DOHH2 (cell line): ENCODE data around the gene IBA57.

Experiments used
- EZH2phosphoT487 ChIP-seq: fragments of 200-600 bp; sonication (generic); IDR thresholded peaks from 2 replicates; pipeline ENCODE4 v1.6.1; 2017; ENCODE audit warnings: borderline replicate concordance, mild to moderate bottlenecking, antibody characterized with exemption, low read length, moderate library complexity, mixed read lengths
- TF ChIP-seq, protein P1 (sequence below): fragments of 200-600 bp; sonication (generic); IDR thresholded peaks from one replicate; pipeline ENCODE4 v1.5.1; 2014; ENCODE audit warnings: antibody characterized with exemption, mild to moderate bottlenecking, low read depth, low read length; ENCODE audit not compliant: poor library complexity, severe bottlenecking

DNA sequence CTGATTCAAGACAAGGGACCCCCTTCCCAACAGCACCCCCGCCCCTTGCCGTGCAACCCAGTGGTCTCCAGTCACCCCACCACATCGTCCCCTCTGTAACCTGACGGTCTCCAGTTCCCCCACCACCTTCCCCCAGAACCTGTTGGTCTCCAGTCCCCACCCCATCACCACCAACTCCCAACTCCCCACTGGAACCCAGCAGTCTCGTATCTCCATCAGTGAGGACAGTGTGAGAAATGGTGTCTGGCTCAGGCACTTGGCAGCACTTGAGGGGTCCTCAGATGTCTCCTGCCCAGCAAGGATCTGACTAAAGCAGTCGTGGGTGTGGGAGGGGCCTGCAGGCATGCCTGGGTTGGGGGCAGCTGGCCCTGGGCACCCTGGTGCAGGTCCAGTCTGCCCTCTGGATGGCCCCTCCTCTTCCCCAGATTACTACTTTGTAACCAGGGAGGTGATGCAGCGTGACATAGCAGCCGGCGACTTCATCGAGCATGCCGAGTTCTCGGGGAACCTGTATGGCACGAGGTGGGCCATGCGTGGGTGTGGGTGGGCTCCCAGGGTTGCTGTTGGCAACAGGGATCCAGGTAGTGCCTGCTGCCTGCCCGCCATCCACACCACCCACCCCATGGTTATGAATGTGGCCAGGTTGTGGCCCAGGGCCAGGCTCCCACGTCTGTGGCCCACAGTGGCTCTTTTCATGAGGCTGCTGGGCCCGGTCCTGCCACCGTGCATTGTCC, 19.0 kb upstream of the IBA57 start:
- TF ChIP-seq EZH2phosphoT487 = no peak
- TF ChIP-seq, protein P1, sequence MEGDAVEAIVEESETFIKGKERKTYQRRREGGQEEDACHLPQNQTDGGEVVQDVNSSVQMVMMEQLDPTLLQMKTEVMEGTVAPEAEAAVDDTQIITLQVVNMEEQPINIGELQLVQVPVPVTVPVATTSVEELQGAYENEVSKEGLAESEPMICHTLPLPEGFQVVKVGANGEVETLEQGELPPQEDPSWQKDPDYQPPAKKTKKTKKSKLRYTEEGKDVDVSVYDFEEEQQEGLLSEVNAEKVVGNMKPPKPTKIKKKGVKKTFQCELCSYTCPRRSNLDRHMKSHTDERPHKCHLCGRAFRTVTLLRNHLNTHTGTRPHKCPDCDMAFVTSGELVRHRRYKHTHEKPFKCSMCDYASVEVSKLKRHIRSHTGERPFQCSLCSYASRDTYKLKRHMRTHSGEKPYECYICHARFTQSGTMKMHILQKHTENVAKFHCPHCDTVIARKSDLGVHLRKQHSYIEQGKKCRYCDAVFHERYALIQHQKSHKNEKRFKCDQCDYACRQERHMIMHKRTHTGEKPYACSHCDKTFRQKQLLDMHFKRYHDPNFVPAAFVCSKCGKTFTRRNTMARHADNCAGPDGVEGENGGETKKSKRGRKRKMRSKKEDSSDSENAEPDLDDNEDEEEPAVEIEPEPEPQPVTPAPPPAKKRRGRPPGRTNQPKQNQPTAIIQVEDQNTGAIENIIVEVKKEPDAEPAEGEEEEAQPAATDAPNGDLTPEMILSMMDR = no peak
